Ovary (tissue), 3 donors: ENCODE results near the gene CPLANE2.
"Not testable (repeated sequence)": the region's sequence is repeated elsewhere in the genome, so short reads cannot be mapped to it uniquely, and the experiment has no call there.

Experiments used
- CTCF ChIP-seq, 3 donors: fragments of 450-650 bp in 2 of 3; fragments of 200-600 bp in 1 of 3; IDR thresholded peaks; one replicate each; pipeline versions ENCODE4 v1.5.1 to v1.8.0; 2016 to 2022; ENCODE audit warnings: antibody characterized with exemption in 3 of 3, mild to moderate bottlenecking in 1 of 3
- EP300 ChIP-seq: sonication (generic); formaldehyde crosslinking; IDR thresholded peaks from one replicate; pipeline ENCODE4 v1.6.1; 2017; ENCODE audit warnings: antibody characterized with exemption
- donor health status: DM: no; HTN: no; CAD: no.

- not testable (repeated sequence) for TF ChIP-seq CTCF (IDR thresholded peaks at IDR 0.05); EP300
Observed at GRCh38 chr1:16257556-16257955, 20.6 kb upstream of the CPLANE2 start.
